K562 (cell line): ENCODE measurements around the gene OVCA2. TPM values are rescaled to one million over a fixed set of nuclear protein-coding genes. Genes with fewer than 3 reads are reported as not detected.

Experiments used
- ATAC-seq: fragments of 200-7000 bp; cut with Tn5 transposase; 3 replicates; pipeline ENCODE4 v1.9.1; 2020; ENCODE audit warnings: moderate library complexity
- BruUV-seq: library from RNA; stranded (reverse); fragments of 400-500 nt; replicated peaks from 2 replicates; lab custom pipeline; 2021; lab: Mats Ljungman, UMichigan
- CTCF ChIA-PET: fragments of 300-600 bp; formaldehyde crosslinking; extraction: SDS; loops from one replicate; lab custom pipeline; 2021; ENCODE audit warnings: low intra/inter-chr PET ratio; lab: Yijun Ruan, JAX
- POLR2A ChIA-PET: fragments of 300-600, 350-650 bp; sonication (Branson Sonifier 250); formaldehyde crosslinking; extraction: SDS; loops from one replicate; lab custom pipeline; 2021; ENCODE audit warnings: antibody characterized with exemption, inconsistent platforms; lab: Yijun Ruan, JAX
- DNase-seq, 4 experiments: peaks; one replicate each; pipeline versions ENCODE4 v3.0.0 to v3.0.0-alpha.2; 2011 to 2018; ENCODE audit warnings: low spot score in 3 of 4, mixed read lengths in 3 of 4; ENCODE audit errors: extremely low read depth in 1 of 4
- FAIRE-seq: peaks from 2 replicates; lab custom pipeline; 2011; peaks lifted over from hg19 to GRCh38; lab: Jason Lieb, UNC
- H2AFZ ChIP-seq: 2 replicates; pipeline ENCODE4 v1.6.0; 2011; ENCODE audit warnings: low read depth, low read length, control low read depth, inconsistent platforms
- H3K27ac ChIP-seq: fragments of 200-600 bp; 3 replicates; pipeline ENCODE4 v1.8.0; 2011; ENCODE audit warnings: low read depth, mild to moderate bottlenecking, control low read depth, inconsistent platforms, low read length, moderate library complexity, mixed read lengths; ENCODE audit errors: extremely low read depth
- H3K27me3 ChIP-seq, 2 experiments: fragments of 300-600 bp in 1 of 2; 2 replicates in 1 of 2; 3 replicates in 1 of 2; pipeline versions ENCODE4 v1.6.0 to v1.8.0; 2011; ENCODE audit warnings: inconsistent platforms in 2 of 2, low read length in 2 of 2, mild to moderate bottlenecking in 1 of 2, mixed read lengths in 1 of 2, moderate library complexity in 1 of 2; ENCODE audit not compliant: control insufficient read depth in 2 of 2, insufficient read depth in 2 of 2
- H3K36me3 ChIP-seq: fragments of 300-600 bp; 3 replicates; pipeline ENCODE4 v1.8.0; 2011; ENCODE audit warnings: mild to moderate bottlenecking, low read length, inconsistent platforms; ENCODE audit not compliant: control insufficient read depth, insufficient read depth
- H3K4me1 ChIP-seq, 2 experiments: fragments of 200-600 bp in 1 of 2; replicated peaks in 1 of 2; 2 replicates in 1 of 2; 3 replicates in 1 of 2; pipeline versions ENCODE4 v1.5.1 to v1.8.0; 2011; ENCODE audit warnings: inconsistent platforms in 2 of 2, low read length in 2 of 2, mild to moderate bottlenecking in 1 of 2, mixed read lengths in 1 of 2, moderate library complexity in 1 of 2; ENCODE audit not compliant: control insufficient read depth in 2 of 2, insufficient read depth in 2 of 2
- H3K4me2 ChIP-seq: 2 replicates; pipeline ENCODE4 v1.6.1; 2011; ENCODE audit warnings: low read length, control low read depth, inconsistent platforms, mixed read lengths; ENCODE audit not compliant: insufficient read depth
- H3K4me3 ChIP-seq: fragments of 200-600 bp; sonication (generic), shearing (Covaris generic); 2 replicates; pipeline ENCODE4 v1.5.1; 2016; ENCODE audit warnings: control low read depth, inconsistent platforms
- H3K79me2 ChIP-seq: fragments of 200-600 bp; 3 replicates; pipeline ENCODE4 v1.8.0; 2011; ENCODE audit warnings: low read length, inconsistent platforms; ENCODE audit not compliant: control insufficient read depth, insufficient read depth
- H3K9ac ChIP-seq, 2 experiments: 2 replicates each; pipeline versions ENCODE4 v1.6.0 to v1.6.1; 2011; ENCODE audit warnings: low read depth in 2 of 2, low read length in 2 of 2, control low read depth in 1 of 2, inconsistent platforms in 1 of 2, mild to moderate bottlenecking in 1 of 2, mixed read lengths in 1 of 2; ENCODE audit not compliant: insufficient read depth in 1 of 2
- H3K9me1 ChIP-seq: one replicate; pipeline ENCODE4 v1.6.0; 2011; ENCODE audit warnings: inconsistent platforms, mild to moderate bottlenecking, low read length, moderate library complexity; ENCODE audit not compliant: control insufficient read depth, insufficient read depth
- H3K9me3 ChIP-seq: replicated peaks from 2 replicates; pipeline ENCODE4 v1.5.1; 2011; ENCODE audit warnings: low read depth, low read length, inconsistent platforms; ENCODE audit not compliant: control insufficient read depth, insufficient read depth
- H4K20me1 ChIP-seq: replicated peaks from 2 replicates; pipeline ENCODE4 v1.6.1; 2011; ENCODE audit warnings: low read length, inconsistent platforms, mixed read lengths; ENCODE audit not compliant: control insufficient read depth, insufficient read depth
- FOXA3 ChIP-seq, 2 experiments: fragments of 450-650 bp in 1 of 2; sonication (generic) in 1 of 2; formaldehyde crosslinking; IDR thresholded peaks in 1 of 2; conservative IDR thresholded peaks in 1 of 2; 2 replicates each; pipeline versions ENCODE4 v1.4.0 to v1.8.0; 2020 to 2022; ENCODE audit warnings: mild to moderate bottlenecking in 2 of 2, missing genetic modification reagents in 1 of 2
- HMG20A ChIP-seq: fragments of 450-650 bp; formaldehyde crosslinking; conservative IDR thresholded peaks from 2 replicates; pipeline ENCODE4 v1.4.0; 2020; ENCODE audit warnings: mild to moderate bottlenecking, mixed read lengths
- MTF1 ChIP-seq: fragments of 250-450 bp; sonication (Bioruptor Pico); IDR thresholded peaks from 2 replicates; pipeline ENCODE4 v1.9.0; 2021; ENCODE audit warnings: moderate library complexity, mild to moderate bottlenecking, inconsistent platforms, borderline replicate concordance
- TGIF2 ChIP-seq: sonication (generic); formaldehyde crosslinking; IDR thresholded peaks from 2 replicates; pipeline ENCODE4 v1.8.1; 2022; ENCODE audit warnings: mild to moderate bottlenecking, missing genetic modification reagents, moderate library complexity
- ZNF445 ChIP-seq: fragments of 250-450 bp; sonication (Bioruptor Pico); IDR thresholded peaks from 2 replicates; pipeline ENCODE4 v1.4.0; 2020; ENCODE audit warnings: low read depth, mild to moderate bottlenecking, moderate library complexity
- ZNF589 ChIP-seq: fragments of 200-800 bp; sonication (Bioruptor generic); IDR thresholded peaks from 2 replicates; pipeline ENCODE4 v1.6.1; 2016; ENCODE audit warnings: low read depth, missing genetic modification characterization, missing compliant biosample characterization
- ZNF644 ChIP-seq: fragments of 200-800 bp; sonication (Bioruptor generic); IDR thresholded peaks from 2 replicates; pipeline ENCODE4 v1.6.1; 2016; ENCODE audit warnings: low read depth, missing genetic modification characterization, missing compliant biosample characterization
- WGBS: fragments of 100-300 bp; shearing (Covaris generic); methylation state at CpG from one replicate; pipeline ENCODE4 v1.1.6; 2016; ENCODE audit warnings: low coverage, mixed read lengths; ENCODE audit not compliant: insufficient coverage; ENCODE audit errors: missing lambda C conversion rate; 5-methylcytosine and 5-hydroxymethylcytosine counted together
- in situ Hi-C: fragments of 300-500 bp; cut with MboI; formaldehyde crosslinking; loops from 4 replicates; pipeline ENCODE4 v1.15.0; 2018; ENCODE audit warnings: inconsistent platforms, mixed read lengths
- intact Hi-C: fragments of 100-400 bp; cut with micrococcal nuclease; formaldehyde crosslinking; loops from 2 replicates; pipeline ENCODE4 v1.14.2; 2022
- polyA plus RNA-seq, 8 experiments: library from polyadenylated mRNA; depleted of rRNA in 4 of 8; stranded (reverse) in 5 of 8; unstranded in 3 of 8; fragments of >200 nt; fragmentation: Nextera tagmentation in 2 of 8; fragmentation: Illumina TruSeq in 1 of 8; extraction: Ambion mirVana in 2 of 8; extraction: Trizol in 1 of 8; gene quantifications; 2 replicates each; pipeline versions ENCODE4 v1.2.1 to v1.2.3, GENCODE V29; 2011 to 2014; ENCODE audit warnings: inconsistent platforms in 1 of 8, missing spikeins in 1 of 8
- total RNA-seq, 7 experiments: library from RNA; depleted of rRNA in 6 of 7; stranded (reverse); fragments of >200 nt in 6 of 7; fragmentation: Illumina TruSeq in 2 of 7; extraction: Trizol in 2 of 7; gene quantifications; 2 replicates each; pipeline versions ENCODE4 v1.2.1 to v1.2.3, GENCODE V29; 2011 to 2021; ENCODE audit warnings: low replicate concordance in 1 of 7
- TF ChIP-seq, protein P1 (sequence below): fragments of 250-450 bp; sonication (Bioruptor Pico); IDR thresholded peaks from 2 replicates; pipeline ENCODE4 v1.4.0; 2020; ENCODE audit warnings: mild to moderate bottlenecking, moderate library complexity, borderline replicate concordance
- TF ChIP-seq, protein P2 (sequence below): fragments of 250-450 bp; sonication (Bioruptor Pico); IDR thresholded peaks from 2 replicates; pipeline ENCODE4 v1.8.0; 2021; ENCODE audit warnings: moderate library complexity, mild to moderate bottlenecking, inconsistent platforms
- TF ChIP-seq, protein P3 (sequence below), 3 experiments: fragments of 200-800 bp in 1 of 3; sonication (Bioruptor generic) in 1 of 3; sonication (generic) in 1 of 3; formaldehyde crosslinking in 1 of 3; IDR thresholded peaks; 2 replicates each; pipeline versions ENCODE4 v1.6.1 to v1.8.0; 2016 to 2022; ENCODE audit warnings: mild to moderate bottlenecking in 2 of 3, missing compliant biosample characterization in 2 of 3, missing genetic modification characterization in 2 of 3, missing genetic modification reagents in 1 of 3
- TF ChIP-seq, protein P4 (sequence below): IDR thresholded peaks from 2 replicates; pipeline ENCODE4 v1.6.1; 2012; ENCODE audit warnings: low read depth, low read length, improper control_type of control experiment, borderline replicate concordance
- TF ChIP-seq, protein P5 (sequence below): fragments of 250-450 bp; sonication (Bioruptor Pico); IDR thresholded peaks from 2 replicates; pipeline ENCODE4 v1.5.0; 2022; ENCODE audit warnings: mild to moderate bottlenecking

Gene OVCA2
- total and polyA plus RNA-seq, 9 of the 15 experiments (the other 6 are each of a cell fraction or from before 2014, with no cell fraction given), result 3.0 to 23.7 (median 14.1) TPM

DNA sequence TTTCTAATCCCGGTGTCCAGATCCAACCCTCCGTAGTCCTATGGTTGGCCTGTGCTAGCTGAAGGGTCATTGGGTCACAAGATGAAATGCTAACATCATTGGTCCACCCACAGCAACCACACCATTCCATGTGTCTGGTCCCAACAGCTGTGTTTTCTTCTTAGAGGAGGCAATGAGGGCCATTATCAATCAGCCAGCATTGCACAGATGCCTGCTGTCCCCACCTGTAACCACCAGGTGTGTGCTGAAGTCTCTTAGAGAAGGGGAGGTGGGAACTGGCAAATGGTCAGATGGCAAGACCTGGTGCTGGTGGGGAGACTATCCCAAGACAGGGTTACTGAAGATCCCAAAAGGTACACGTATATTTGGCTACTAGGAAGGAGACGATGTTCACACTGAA is 50.4 kb downstream of the OVCA2 start:
- Histone ChIP-seq H3K4me2 (no peak overlapping the region), H4K20me1 (no peaks in the 10 kb centered on the region), H3K9me3 (no peaks in the 10 kb centered on the region), H3K4me1 (peaks cover 16 to 26% of the 10 kb centered on the region in 2 experiments), H3K79me2 (no peaks in the 10 kb centered on the region), H2AFZ (no peak overlapping the region), H3K4me3 (no peak overlapping the region), H3K9ac (no peak overlapping the region), H3K36me3 (peaks cover 4% of the 10 kb centered on the region; the same call in 1 of the 3 replicates), H3K9me1 (peaks cover 4% of the 10 kb centered on the region), H3K27ac (no peak overlapping the region), H3K27me3 (no peaks in the 10 kb centered on the region)
- POLR2A ChIA-PET, result interaction anchor here (1.0 kb wide), 1 partner anchor 8 kb away, joined by 3 read pairs; no protein-coding TSS in a partner anchor
- CTCF ChIA-PET, result no interaction called here
- 100% methylated on average over 4 of the region's 4 CpGs for WGBS
- in situ Hi-C loops, result no loop called here
- intact Hi-C loops, result no loop called here
- FAIRE-seq (no peak), ATAC-seq (no peak), DNase-seq (no peak)
- no TSS peak for BruUV-seq
- TF ChIP-seq, protein P1, sequence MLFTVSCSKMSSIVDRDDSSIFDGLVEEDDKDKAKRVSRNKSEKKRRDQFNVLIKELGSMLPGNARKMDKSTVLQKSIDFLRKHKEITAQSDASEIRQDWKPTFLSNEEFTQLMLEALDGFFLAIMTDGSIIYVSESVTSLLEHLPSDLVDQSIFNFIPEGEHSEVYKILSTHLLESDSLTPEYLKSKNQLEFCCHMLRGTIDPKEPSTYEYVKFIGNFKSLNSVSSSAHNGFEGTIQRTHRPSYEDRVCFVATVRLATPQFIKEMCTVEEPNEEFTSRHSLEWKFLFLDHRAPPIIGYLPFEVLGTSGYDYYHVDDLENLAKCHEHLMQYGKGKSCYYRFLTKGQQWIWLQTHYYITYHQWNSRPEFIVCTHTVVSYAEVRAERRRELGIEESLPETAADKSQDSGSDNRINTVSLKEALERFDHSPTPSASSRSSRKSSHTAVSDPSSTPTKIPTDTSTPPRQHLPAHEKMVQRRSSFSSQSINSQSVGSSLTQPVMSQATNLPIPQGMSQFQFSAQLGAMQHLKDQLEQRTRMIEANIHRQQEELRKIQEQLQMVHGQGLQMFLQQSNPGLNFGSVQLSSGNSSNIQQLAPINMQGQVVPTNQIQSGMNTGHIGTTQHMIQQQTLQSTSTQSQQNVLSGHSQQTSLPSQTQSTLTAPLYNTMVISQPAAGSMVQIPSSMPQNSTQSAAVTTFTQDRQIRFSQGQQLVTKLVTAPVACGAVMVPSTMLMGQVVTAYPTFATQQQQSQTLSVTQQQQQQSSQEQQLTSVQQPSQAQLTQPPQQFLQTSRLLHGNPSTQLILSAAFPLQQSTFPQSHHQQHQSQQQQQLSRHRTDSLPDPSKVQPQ (CRISPR knock-in tag), result no peak
- TF ChIP-seq FOXA3 (CRISPR knock-in tag; conservative IDR thresholded peaks at IDR 0.05 in 1 of 2, IDR thresholded peaks at IDR 0.05 in 1 of 2) (no peak), ZNF644 (tag) (no peak), HMG20A (CRISPR knock-in tag) (no peak), TGIF2 (CRISPR knock-in tag) (no peak), MTF1 (CRISPR knock-in tag) (no peak), ZNF445 (CRISPR knock-in tag) (no peak), ZNF589 (CRISPR knock-in tag) (no peak)
- TF ChIP-seq, protein P2, sequence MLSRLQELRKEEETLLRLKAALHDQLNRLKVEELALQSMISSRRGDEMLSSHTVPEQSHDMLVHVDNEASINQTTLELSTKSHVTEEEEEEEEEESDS (CRISPR knock-in tag), result no peak
- TF ChIP-seq, protein P3, sequence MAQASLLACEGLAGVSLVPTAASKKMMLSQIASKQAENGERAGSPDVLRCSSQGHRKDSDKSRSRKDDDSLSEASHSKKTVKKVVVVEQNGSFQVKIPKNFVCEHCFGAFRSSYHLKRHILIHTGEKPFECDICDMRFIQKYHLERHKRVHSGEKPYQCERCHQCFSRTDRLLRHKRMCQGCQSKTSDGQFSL (CRISPR knock-in tag; IDR thresholded peaks at IDR 0.05), result no peak
- TF ChIP-seq, protein P3 (tag; IDR thresholded peaks at IDR 0.05), result no peak
- TF ChIP-seq, protein P4, sequence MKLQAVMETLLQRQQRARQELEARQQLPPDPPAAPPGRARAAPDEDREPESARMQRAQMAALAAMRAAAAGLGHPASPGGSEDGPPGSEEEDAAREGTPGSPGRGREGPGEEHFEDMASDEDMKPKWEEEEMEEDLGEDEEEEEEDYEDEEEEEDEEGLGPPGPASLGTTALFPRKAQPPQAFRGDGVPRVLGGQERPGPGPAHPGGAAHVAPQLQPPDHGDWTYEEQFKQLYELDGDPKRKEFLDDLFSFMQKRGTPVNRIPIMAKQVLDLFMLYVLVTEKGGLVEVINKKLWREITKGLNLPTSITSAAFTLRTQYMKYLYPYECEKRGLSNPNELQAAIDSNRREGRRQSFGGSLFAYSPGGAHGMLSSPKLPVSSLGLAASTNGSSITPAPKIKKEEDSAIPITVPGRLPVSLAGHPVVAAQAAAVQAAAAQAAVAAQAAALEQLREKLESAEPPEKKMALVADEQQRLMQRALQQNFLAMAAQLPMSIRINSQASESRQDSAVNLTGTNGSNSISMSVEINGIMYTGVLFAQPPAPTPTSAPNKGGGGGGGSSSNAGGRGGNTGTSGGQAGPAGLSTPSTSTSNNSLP, result no peak
- TF ChIP-seq, protein P5, sequence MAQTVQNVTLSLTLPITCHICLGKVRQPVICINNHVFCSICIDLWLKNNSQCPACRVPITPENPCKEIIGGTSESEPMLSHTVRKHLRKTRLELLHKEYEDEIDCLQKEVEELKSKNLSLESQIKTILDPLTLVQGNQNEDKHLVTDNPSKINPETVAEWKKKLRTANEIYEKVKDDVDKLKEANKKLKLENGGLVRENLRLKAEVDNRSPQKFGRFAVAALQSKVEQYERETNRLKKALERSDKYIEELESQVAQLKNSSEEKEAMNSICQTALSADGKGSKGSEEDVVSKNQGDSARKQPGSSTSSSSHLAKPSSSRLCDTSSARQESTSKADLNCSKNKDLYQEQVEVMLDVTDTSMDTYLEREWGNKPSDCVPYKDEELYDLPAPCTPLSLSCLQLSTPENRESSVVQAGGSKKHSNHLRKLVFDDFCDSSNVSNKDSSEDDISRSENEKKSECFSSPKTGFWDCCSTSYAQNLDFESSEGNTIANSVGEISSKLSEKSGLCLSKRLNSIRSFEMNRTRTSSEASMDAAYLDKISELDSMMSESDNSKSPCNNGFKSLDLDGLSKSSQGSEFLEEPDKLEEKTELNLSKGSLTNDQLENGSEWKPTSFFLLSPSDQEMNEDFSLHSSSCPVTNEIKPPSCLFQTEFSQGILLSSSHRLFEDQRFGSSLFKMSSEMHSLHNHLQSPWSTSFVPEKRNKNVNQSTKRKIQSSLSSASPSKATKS, result no peak
